Measurements from ENCODE around the gene MED15. TPM values are rescaled to one million over a fixed set of nuclear protein-coding genes. Genes with fewer than 3 reads are reported as not detected.

The MED15 gene
- total RNA-seq, 1 experiment from 2014 or later, result 59.3 TPM

DNA sequence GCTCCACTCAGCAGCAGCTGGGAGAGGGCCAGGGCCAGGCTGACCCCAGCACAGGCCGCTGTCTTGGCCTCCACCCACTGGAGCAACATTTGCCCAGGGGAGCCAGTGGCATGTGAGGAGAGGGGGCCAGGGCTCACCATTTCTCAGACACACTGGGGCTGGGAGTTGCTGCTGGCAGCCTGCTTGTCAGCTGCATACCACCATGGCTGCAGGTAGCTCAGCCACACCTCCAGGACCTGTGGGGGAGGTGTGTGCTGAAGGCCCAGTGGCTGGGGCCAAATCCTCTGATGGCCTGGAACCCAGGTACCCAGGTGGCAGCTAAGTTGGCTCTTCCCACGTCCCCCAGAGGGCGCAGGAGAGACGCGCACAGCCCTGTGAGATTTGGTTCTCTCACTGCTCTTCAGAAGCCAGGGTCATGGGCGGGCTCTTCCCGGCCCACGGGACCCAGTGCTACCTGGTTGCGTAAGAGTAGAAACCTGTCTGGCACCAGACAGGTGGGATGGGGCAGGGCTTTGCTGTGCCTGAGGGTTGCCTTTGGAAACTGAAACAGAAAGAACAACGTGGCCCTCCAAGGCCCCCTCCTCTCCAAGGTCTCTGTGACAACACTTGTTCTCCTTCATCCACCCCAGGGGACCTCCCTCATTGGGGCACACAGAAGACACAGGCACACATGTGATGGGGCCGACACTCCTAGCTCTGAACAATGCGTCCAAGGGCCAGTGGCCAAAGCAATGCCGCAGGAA, 98.8 kb downstream of the MED15 start:
- ATAC-seq, result peak; percentile 85
- no peaks in the 10 kb centered on the region for H3K9me3 ChIP-seq (ENCODE audit: control insufficient read depth, insufficient read depth, low read depth, low read length)
- H3K4me1 ChIP-seq (ENCODE audit: control insufficient read depth, insufficient read depth, low read length), result no peaks in the 10 kb centered on the region
- no peaks in the 10 kb centered on the region for H3K36me3 ChIP-seq (ENCODE audit: control insufficient read depth, insufficient read depth, low read length)
- ChIA-PET POLR2A (no interaction called here), CTCF (no interaction called here)
- intact Hi-C loops (cut with micrococcal nuclease; ENCODE audit: unreplicated experiment), result loop anchor here (1.0 kb wide), 1 partner anchor 91 kb away; no protein-coding TSS in a partner anchor
- no peaks in the 10 kb centered on the region for H3K27me3 ChIP-seq (ENCODE audit: control insufficient read depth, insufficient read depth, low read length)
- in situ Hi-C loops (cut with HindIII; ENCODE audit: low pct_unique_long_range_greater_than_20kb, low sequenced_read_pairs), result no loop called here
- DNase-seq (ENCODE audit: low read depth, low spot score), result peak; percentile 30
- H3K4me3 ChIP-seq (ENCODE audit: low read depth in 2 of 2, low read length in 2 of 2), result no peak overlapping the region
- no peak overlapping the region for H3K27ac ChIP-seq (ENCODE audit: low read length)
- no peak for TF ChIP-seq TCF7L2 (IDR thresholded peaks at IDR 0.05; ENCODE audit: low read depth, low read length)
- TF ChIP-seq, protein P1, sequence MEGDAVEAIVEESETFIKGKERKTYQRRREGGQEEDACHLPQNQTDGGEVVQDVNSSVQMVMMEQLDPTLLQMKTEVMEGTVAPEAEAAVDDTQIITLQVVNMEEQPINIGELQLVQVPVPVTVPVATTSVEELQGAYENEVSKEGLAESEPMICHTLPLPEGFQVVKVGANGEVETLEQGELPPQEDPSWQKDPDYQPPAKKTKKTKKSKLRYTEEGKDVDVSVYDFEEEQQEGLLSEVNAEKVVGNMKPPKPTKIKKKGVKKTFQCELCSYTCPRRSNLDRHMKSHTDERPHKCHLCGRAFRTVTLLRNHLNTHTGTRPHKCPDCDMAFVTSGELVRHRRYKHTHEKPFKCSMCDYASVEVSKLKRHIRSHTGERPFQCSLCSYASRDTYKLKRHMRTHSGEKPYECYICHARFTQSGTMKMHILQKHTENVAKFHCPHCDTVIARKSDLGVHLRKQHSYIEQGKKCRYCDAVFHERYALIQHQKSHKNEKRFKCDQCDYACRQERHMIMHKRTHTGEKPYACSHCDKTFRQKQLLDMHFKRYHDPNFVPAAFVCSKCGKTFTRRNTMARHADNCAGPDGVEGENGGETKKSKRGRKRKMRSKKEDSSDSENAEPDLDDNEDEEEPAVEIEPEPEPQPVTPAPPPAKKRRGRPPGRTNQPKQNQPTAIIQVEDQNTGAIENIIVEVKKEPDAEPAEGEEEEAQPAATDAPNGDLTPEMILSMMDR (IDR thresholded peaks at IDR 0.05), result peak; percentile 87
- no TSS peak for BruUV-seq (replicated peaks)

DNA sequence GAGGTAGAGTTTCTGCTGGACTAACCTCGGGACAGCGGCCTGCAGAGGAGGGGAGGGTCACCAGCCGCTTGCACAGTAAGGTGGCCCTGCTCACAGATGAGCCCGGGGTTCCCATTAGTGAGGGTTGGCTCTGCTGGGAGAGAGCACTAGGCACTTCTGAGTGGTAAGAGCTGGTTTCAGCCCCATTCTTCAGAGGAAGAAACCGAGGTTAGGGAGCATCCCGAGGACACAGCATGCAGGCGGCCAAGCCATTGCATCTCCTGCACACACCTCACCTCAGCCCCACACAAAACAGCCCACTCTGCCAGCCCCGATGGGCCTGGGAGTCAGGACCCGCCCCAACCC, 99.3 kb downstream of the MED15 start:
- DNase-seq (ENCODE audit: low read depth, low spot score) (no peak), ATAC-seq (no peak)
- no peaks in the 10 kb centered on the region for H3K36me3 ChIP-seq (ENCODE audit: control insufficient read depth, insufficient read depth, low read length)
- H3K4me1 ChIP-seq (ENCODE audit: control insufficient read depth, insufficient read depth, low read length), result no peaks in the 10 kb centered on the region
- no peak for TF ChIP-seq SIN3A (IDR thresholded peaks at IDR 0.05; ENCODE audit: borderline replicate concordance, insufficient read depth, low read depth, low read length)
- no peak for TF ChIP-seq POLR2AphosphoS5 (IDR thresholded peaks at IDR 0.05; ENCODE audit: low read depth, low read length)
- TF ChIP-seq TCF7L2 (IDR thresholded peaks at IDR 0.05; ENCODE audit: low read depth, low read length), result no peak
- TF ChIP-seq, protein P1 (IDR thresholded peaks at IDR 0.05), result no peak
- TF ChIP-seq, protein P2, sequence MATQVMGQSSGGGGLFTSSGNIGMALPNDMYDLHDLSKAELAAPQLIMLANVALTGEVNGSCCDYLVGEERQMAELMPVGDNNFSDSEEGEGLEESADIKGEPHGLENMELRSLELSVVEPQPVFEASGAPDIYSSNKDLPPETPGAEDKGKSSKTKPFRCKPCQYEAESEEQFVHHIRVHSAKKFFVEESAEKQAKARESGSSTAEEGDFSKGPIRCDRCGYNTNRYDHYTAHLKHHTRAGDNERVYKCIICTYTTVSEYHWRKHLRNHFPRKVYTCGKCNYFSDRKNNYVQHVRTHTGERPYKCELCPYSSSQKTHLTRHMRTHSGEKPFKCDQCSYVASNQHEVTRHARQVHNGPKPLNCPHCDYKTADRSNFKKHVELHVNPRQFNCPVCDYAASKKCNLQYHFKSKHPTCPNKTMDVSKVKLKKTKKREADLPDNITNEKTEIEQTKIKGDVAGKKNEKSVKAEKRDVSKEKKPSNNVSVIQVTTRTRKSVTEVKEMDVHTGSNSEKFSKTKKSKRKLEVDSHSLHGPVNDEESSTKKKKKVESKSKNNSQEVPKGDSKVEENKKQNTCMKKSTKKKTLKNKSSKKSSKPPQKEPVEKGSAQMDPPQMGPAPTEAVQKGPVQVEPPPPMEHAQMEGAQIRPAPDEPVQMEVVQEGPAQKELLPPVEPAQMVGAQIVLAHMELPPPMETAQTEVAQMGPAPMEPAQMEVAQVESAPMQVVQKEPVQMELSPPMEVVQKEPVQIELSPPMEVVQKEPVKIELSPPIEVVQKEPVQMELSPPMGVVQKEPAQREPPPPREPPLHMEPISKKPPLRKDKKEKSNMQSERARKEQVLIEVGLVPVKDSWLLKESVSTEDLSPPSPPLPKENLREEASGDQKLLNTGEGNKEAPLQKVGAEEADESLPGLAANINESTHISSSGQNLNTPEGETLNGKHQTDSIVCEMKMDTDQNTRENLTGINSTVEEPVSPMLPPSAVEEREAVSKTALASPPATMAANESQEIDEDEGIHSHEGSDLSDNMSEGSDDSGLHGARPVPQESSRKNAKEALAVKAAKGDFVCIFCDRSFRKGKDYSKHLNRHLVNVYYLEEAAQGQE (IDR thresholded peaks at IDR 0.05; ENCODE audit: insufficient read depth in 1 of 2, low read depth in 2 of 2, low read length in 1 of 2), result no peak
- H3K4me3 ChIP-seq (ENCODE audit: low read depth in 2 of 2, low read length in 2 of 2), result no peak overlapping the region
- no TSS peak for BruUV-seq (replicated peaks)
- no peaks in the 10 kb centered on the region for H3K27me3 ChIP-seq (ENCODE audit: control insufficient read depth, insufficient read depth, low read length)
- CTCF ChIA-PET, result no interaction called here
- intact Hi-C loops (cut with micrococcal nuclease; ENCODE audit: unreplicated experiment), result loop anchor here (1.0 kb wide), 1 partner anchor 91 kb away; no protein-coding TSS in a partner anchor
- POLR2A ChIA-PET, result no interaction called here
- in situ Hi-C loops (cut with HindIII; ENCODE audit: low pct_unique_long_range_greater_than_20kb, low sequenced_read_pairs), result no loop called here
- H3K27ac ChIP-seq (ENCODE audit: low read length), result no peak overlapping the region
- H3K9me3 ChIP-seq (ENCODE audit: control insufficient read depth, insufficient read depth, low read depth, low read length), result no peaks in the 10 kb centered on the region
